NCI-H226 (cell line): ENCODE measurements around the gene GSAP.

Source experiments
- DNase-seq: peaks from one replicate; pipeline ENCODE4 v3.0.0-alpha.2; 2015

GSAP gene

GRCh38 chr7:77407906-77408305 lies 8.2 kb downstream of the GSAP start:
- no peak for DNase-seq

DNA sequence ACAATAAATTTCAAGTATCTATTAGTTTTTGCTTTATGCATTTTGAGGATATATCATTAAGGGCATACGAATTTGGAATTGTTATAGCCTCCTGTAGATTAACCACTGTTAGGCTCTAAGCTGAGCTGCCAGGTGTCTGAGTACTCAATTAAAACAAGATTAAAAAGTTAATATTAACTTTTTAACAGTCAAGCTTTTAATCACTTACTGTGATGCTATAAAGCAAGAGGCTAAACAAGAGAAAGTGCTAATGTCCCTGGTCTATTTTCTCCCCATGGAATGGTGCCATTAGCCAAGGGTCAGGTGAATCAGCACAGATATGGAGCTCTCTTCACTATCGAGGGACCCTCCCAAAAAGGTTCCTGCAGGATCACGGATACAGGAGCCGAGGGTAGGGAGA lies 9.7 kb downstream of the GSAP start:
- no peak for DNase-seq

GRCh38 chr7:77404641-77405040 lies 11.5 kb downstream of the GSAP start:
- DNase-seq, result no peak

- no peak for DNase-seq
Measured at GRCh38 chr7:77403957-77404356, 12.2 kb downstream of the GSAP start.

DNA sequence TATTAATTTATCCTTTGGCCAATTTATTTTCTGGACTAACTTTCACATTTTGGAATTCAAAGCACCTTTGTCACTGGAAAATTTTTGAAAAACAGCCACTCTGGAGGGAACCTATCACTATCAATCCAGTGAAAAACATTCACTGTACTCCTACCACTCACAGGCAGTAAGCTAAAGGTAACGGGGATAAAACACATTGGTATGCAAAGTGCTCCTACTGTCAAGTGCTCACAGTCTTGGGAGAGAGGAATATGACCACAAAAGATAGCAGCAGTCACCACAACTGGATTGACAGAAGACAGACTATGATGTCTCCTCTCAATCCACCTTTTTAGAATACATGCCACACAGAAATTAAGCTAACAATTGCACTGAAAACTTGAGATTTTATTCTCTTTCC lies 13.3 kb downstream of the GSAP start:
- no peak for DNase-seq

GRCh38 chr7:77401002-77401401 lies 15.1 kb downstream of the GSAP start:
- no peak for DNase-seq

- DNase-seq, result no peak
Measured at GRCh38 chr7:77399816-77400215, 16.3 kb downstream of the GSAP start.

- DNase-seq, result no peak
Measured at GRCh38 chr7:77396894-77397547, 19.1 kb downstream of the GSAP start.

GRCh38 chr7:77395626-77396025 lies 20.5 kb downstream of the GSAP start:
- no peak for DNase-seq

DNA sequence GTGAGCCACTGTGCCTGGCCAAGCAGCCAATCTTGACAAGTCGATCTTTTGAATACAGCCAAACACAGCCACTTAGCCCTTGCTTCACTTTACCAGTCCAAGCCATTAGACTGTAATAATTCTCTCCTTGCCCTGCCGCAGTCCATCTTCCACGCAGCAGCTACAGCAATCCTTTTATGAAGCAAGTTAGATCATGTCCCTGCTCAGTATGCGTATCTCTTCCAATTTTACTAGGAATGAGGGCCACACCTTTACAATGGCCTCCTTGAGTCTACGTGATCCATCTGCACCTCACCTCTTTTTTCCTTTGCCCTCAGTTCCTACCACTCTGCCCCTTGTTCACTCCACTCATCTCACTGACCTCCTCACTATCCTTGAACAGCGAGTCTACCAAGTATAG lies 22.2 kb downstream of the GSAP start:
- DNase-seq, result no peak

DNA sequence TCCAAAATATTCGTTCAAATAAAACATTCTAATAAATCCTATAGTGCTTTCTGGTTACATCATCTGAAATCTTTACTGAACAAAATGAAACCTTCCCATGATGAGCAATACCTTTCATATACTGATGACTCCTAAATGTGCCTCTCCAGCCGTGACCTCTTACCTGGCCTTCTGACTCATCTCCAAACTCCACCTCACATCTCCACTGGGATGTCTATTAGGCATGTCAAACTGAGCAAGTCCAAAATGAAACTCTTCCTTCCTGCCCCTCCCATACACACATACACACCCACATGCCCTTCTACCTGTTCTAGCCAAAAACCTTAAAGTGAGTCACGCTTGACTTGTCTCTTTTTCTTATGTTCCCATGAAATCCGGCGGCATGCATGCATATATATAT lies 22.9 kb downstream of the GSAP start:
- DNase-seq, result peak; percentile 65

DNA sequence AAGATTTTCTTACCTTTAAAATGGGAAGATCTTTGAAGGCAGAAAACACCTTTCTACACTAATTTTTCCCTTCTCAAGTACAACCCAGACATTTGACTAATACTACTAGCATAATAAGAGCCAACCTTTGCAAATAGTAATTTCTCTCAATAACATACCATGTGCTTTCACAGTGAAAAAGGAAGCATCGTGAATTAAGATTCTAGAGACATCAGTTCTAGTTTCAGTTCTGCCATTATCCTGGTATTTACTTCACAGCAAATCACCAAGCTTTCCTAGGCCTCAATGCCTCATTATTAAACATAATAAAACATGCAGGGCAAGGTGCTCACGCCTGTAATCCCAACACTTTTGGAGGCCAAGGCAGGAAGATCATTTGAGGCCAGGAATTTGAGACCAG lies 24.9 kb downstream of the GSAP start:
- no peak for DNase-seq

DNA sequence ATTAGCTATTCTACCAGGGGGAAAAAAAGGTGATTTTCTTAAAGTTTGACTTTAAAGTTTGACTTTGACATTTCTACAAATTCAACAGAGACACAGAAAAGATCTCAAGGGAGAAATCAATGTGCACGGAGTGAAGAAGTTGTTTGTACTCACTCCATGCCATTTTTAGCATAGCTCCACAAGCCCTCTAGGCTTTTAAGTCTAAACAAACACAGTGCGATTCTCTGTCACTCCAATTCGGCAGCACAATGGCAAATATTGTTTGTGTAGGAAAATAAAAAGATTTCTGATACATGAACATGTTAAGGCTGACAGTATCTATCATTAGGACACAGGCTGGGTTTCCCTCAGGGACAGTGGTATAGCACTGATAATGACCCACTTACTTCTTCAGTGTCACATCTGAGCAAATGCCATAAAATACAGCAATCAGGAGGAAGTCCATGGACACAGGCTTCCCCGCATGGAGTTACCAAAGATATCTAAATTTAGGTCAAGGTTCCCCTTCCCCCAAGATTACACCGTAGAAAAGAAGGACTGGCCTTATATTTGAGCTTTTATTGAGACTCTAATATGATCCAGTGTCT lies 28.0 kb downstream of the GSAP start:
- no peak for DNase-seq

DNA sequence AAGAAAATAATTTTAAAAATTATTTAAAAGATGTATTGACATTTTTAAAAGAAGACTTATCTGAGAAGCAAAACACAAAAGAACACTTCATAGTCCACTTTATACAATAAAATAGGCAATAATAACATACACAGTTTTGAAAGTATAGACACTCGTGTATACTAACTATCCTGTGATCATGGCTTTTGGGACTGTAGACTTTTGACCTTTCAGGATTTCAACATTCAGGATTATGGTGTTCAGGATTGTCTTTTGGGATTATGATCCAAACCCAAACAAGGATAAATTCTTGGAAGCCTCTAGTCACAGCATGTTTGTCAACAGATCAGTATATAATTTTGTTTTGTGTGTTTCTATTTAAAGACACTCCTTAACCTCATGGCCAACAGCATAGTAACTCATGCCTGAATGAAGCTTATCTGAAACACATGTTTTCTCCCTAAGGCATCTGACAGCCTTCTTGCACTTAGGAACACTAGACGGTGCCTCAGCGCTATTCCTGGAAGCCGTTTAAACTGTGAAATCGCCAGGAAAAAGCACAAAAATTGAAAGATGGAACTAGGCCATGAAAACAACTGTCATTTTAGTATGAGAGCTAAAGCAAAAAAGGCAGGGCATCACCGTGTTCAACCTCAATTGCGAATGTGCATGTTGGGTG lies 29.9 kb downstream of the GSAP start:
- DNase-seq, result no peak

- DNase-seq, result no peak
Measured at GRCh38 chr7:77383333-77383740, 32.8 kb downstream of the GSAP start.

- no peak for DNase-seq
Measured at GRCh38 chr7:77382532-77382931, 33.6 kb downstream of the GSAP start.

DNA sequence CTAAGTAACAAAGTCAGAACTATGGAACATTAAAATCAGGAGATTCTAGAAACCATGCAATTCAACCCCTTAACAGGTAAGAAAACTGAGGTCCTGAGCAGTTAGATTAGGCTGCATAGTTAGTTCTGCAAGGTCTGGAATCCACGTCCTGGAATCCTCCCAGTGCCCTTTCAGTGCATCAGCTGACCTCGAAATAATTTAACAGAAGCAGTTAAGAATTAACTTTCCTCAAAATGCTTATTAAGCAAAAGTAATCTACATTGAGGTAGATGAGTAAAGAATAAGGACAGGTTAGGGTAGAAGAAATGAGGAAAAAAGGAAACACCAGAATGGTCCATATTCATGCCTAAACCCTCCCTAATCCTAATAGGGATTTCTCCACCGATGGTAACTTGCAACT lies 37.6 kb downstream of the GSAP start:
- no peak for DNase-seq

- DNase-seq, result no peak
Measured at GRCh38 chr7:77370606-77371005, 45.5 kb downstream of the GSAP start.

DNA sequence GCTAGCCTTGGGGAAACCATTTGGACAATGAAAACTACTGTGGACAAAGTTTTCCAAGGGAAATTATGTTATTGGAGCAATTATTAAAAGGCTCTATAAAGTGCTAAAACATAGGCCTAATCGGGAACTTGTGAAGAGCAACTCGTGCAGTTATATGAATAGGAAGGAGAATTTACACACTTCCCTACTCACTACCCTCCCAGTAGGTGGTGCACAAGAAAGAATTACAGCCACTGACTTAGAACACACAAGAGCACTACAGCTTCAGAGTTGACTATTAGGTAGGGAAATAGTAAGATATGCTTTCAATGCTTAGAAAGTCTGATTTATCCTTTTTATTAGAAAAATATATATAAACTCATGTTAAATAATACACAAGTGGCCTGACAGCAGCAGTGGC lies 47.2 kb downstream of the GSAP start:
- DNase-seq, result no peak

DNA sequence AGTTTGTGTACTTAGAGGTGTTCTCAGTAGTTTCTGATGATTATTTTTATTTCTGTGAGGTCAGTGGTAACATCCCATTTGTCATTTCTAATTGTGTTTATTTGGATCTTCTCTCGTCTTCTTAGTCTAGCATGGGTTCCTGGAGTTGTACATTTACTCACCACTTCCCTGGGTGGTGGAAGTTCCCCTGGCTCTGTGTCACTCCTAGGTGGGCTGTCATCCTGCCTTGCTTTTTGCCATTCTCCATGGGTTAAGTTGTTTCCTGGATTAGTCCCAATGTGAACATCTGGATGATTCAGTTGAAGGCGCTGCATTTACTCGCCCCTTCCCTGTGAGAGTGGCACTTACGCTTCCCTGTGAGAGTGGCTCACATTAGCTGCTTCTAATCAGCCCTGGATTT lies 48.2 kb downstream of the GSAP start:
- DNase-seq, result no peak

GRCh38 chr7:77362905-77363304 lies 53.2 kb downstream of the GSAP start:
- DNase-seq, result no peak

DNA sequence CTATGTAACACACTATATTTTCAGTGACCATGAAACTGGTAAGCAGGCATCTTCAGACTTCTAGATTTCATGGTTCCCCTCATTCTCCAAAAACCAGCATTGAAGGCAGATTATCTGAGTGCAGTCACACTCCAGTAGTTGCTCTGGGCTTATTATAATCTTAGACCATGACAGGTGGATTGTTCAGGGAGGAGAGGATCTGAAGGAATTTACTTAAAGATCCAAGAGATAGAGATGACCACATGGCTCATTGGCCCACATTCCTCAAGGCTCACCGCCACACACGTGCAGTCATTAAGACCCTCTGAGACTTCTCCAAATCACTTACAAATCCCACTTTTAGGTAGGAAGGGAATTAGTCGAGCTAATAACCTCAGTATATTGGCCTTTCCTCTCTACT lies 55.2 kb downstream of the GSAP start:
- no peak for DNase-seq

- DNase-seq, result no peak
Measured at GRCh38 chr7:77360104-77360503, 56.0 kb downstream of the GSAP start.

DNA sequence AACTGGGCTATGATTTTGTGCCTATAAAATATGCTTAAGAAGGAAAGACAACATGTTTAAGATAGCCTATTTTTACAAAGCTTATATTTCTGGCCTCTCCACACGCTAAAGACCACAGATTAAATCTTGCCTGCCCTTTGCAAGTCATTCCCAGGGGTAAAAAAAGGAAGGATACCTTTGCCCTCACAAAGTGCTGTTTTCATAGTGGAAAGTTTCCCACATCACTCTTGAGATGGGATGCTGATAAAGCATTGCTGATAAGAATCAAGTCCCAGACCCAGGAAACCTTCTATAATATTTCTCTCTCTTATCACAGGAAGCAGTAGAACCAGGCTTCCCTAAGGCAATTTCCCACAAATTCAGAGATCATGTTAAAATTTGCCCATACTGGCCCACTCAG lies 56.5 kb downstream of the GSAP start:
- DNase-seq, result no peak

GRCh38 chr7:77354914-77355313 lies 61.2 kb downstream of the GSAP start:
- no peak for DNase-seq
